GM23248 (cell line): ENCODE results near the gene PTPRN2. TPM values are rescaled to one million over a fixed set of nuclear protein-coding genes. Genes with fewer than 3 reads are reported as not detected.

Source experiments
- DNase-seq: peaks from one replicate; pipeline ENCODE4 v3.0.0-alpha.2; 2015
- H2AFZ ChIP-seq: fragments of 200-600 bp; sonication (generic); 2 replicates; pipeline ENCODE4 v1.6.1; 2016; ENCODE audit warnings: antibody characterized with exemption
- H3F3A ChIP-seq: fragments of 200-600 bp; sonication (generic); 2 replicates; pipeline ENCODE4 v1.6.1; 2016; ENCODE audit warnings: mild to moderate bottlenecking, antibody characterized with exemption, mixed run types; ENCODE audit not compliant: insufficient read depth
- H3K27ac ChIP-seq: fragments of 200-600 bp; sonication (generic); 2 replicates; pipeline ENCODE4 v1.5.1; 2016; ENCODE audit warnings: mild to moderate bottlenecking
- H3K27me3 ChIP-seq: fragments of 200-600 bp; sonication (generic); replicated peaks from 2 replicates; pipeline ENCODE4 v1.6.1; 2016; ENCODE audit warnings: mild to moderate bottlenecking; ENCODE audit not compliant: insufficient read depth
- H3K36me3 ChIP-seq: fragments of 200-600 bp; sonication (generic); 2 replicates; pipeline ENCODE4 v1.6.1; 2016; ENCODE audit warnings: low read depth, mild to moderate bottlenecking
- H3K4me1 ChIP-seq: fragments of 200-600 bp; sonication (generic); 2 replicates; pipeline ENCODE4 v1.6.1; 2016; ENCODE audit warnings: mild to moderate bottlenecking; ENCODE audit not compliant: insufficient read depth
- H3K4me2 ChIP-seq: fragments of 200-600 bp; sonication (generic); one replicate; pipeline ENCODE4 v1.6.1; 2016; ENCODE audit warnings: mild to moderate bottlenecking; ENCODE audit not compliant: unreplicated experiment
- H3K4me3 ChIP-seq: fragments of 200-600 bp; sonication (generic); 2 replicates; pipeline ENCODE4 v1.5.1; 2016; ENCODE audit warnings: mild to moderate bottlenecking
- H3K79me2 ChIP-seq: fragments of 200-600 bp; sonication (generic); 2 replicates; pipeline ENCODE4 v1.6.1; 2016; ENCODE audit warnings: mild to moderate bottlenecking; ENCODE audit not compliant: insufficient read depth
- H3K9ac ChIP-seq: fragments of 200-600 bp; sonication (generic); 2 replicates; pipeline ENCODE4 v1.6.1; 2016; ENCODE audit warnings: mild to moderate bottlenecking
- H3K9me2 ChIP-seq: fragments of 200-600 bp; sonication (generic); 2 replicates; pipeline ENCODE4 v1.6.1; 2016; ENCODE audit warnings: mixed run types, mild to moderate bottlenecking, moderate library complexity; ENCODE audit not compliant: insufficient read depth
- H3K9me3 ChIP-seq: fragments of 200-600 bp; sonication (generic); one replicate; pipeline ENCODE4 v1.6.1; 2017; ENCODE audit warnings: low read depth
- H4K20me1 ChIP-seq: fragments of 200-600 bp; sonication (generic); 2 replicates; pipeline ENCODE4 v1.6.0; 2016; ENCODE audit not compliant: insufficient read depth
- EZH2 ChIP-seq: fragments of 200-600 bp; sonication (generic); IDR thresholded peaks from 2 replicates; pipeline ENCODE4 v1.6.1; 2018; ENCODE audit warnings: antibody characterized with exemption, mild to moderate bottlenecking; ENCODE audit not compliant: insufficient read depth, poor library complexity, severe bottlenecking
- EZH2phosphoT487 ChIP-seq: fragments of 200-600 bp; sonication (generic); IDR thresholded peaks from 2 replicates; pipeline ENCODE4 v1.6.1; 2018; ENCODE audit warnings: antibody characterized with exemption, moderate library complexity, mild to moderate bottlenecking, low read depth; ENCODE audit not compliant: insufficient read depth
- WGBS, 2 experiments: methylation state at CpG; one replicate each; pipeline ENCODE4 v1.1.6; 2015 to 2017; ENCODE audit warnings: low lambda C conversion rate in 2 of 2, low coverage in 1 of 2; ENCODE audit errors: missing lambda C conversion rate in 2 of 2; 5-methylcytosine and 5-hydroxymethylcytosine counted together
- in situ Hi-C: fragments of 300-500 bp; cut with MboI; formaldehyde crosslinking; loops from 2 replicates; pipeline ENCODE4 v1.15.0; 2020
- polyA plus RNA-seq: library from polyadenylated mRNA; unstranded; fragments of >200 nt; fragmentation: Nextera tagmentation; extraction: Ambion mirVana; gene quantifications from 2 replicates; pipeline ENCODE4 v1.2.1, GENCODE V29; 2016
- total RNA-seq: library from RNA; depleted of rRNA; stranded (reverse); fragments of >200 nt; shearing (Covaris generic); gene quantifications from 2 replicates; pipeline ENCODE4 v1.2.3, GENCODE V29; 2014

The PTPRN2 gene
- total and polyA plus RNA-seq, 2 experiments from 2014 or later, result 0.13 TPM; not detected in 1

GRCh38 chr7:158453663-158454062 is 134.0 kb downstream of the PTPRN2 start:
- DNase-seq, result no peak
- Histone ChIP-seq H3F3A (no peaks in the 10 kb centered on the region), H2AFZ (no peak overlapping the region), H3K9me3 (no peaks in the 10 kb centered on the region), H3K9me2 (no peaks in the 10 kb centered on the region), H3K79me2 (no peaks in the 10 kb centered on the region), H3K4me2 (no peak overlapping the region), H3K27me3 (no peaks in the 10 kb centered on the region), H3K27ac (no peak overlapping the region), H3K9ac (no peak overlapping the region), H3K36me3 (no peaks in the 10 kb centered on the region), H3K4me3 (no peak overlapping the region), H3K4me1 (no peaks in the 10 kb centered on the region), H4K20me1 (no peaks in the 10 kb centered on the region)
- in situ Hi-C loops, result no loop called here
- WGBS, 2 experiments, result 31 to 38% methylated on average over 5 to 6 of the region's 9 CpGs
- TF ChIP-seq EZH2phosphoT487 (no peak), EZH2 (no peak)

GRCh38 chr7:158452331-158452730 is 135.3 kb downstream of the PTPRN2 start:
- Histone ChIP-seq H3K27me3 (no peaks in the 10 kb centered on the region), H3K4me3 (no peak overlapping the region), H3K9ac (no peak overlapping the region), H3K27ac (no peak overlapping the region), H4K20me1 (no peaks in the 10 kb centered on the region), H3K4me1 (no peaks in the 10 kb centered on the region), H3K4me2 (no peak overlapping the region), H3F3A (no peaks in the 10 kb centered on the region), H3K36me3 (no peaks in the 10 kb centered on the region), H3K9me2 (no peaks in the 10 kb centered on the region), H3K9me3 (no peaks in the 10 kb centered on the region), H2AFZ (no peak overlapping the region), H3K79me2 (no peaks in the 10 kb centered on the region)
- no peak for DNase-seq
- no peak for TF ChIP-seq EZH2phosphoT487
- TF ChIP-seq EZH2, result no peak
- 39 to 42% methylated on average over 9 to 11 of the region's 11 CpGs for WGBS, 2 experiments
- in situ Hi-C loops, result no loop called here

GRCh38 chr7:158450476-158451124 is 137.0 kb downstream of the PTPRN2 start:
- Histone ChIP-seq H3K27ac (no peak overlapping the region), H4K20me1 (no peaks in the 10 kb centered on the region), H3K27me3 (no peaks in the 10 kb centered on the region), H3K9ac (no peak overlapping the region), H3K4me3 (no peak overlapping the region), H2AFZ (no peak overlapping the region), H3K36me3 (no peaks in the 10 kb centered on the region), H3K4me2 (no peak overlapping the region), H3K79me2 (no peaks in the 10 kb centered on the region), H3F3A (no peaks in the 10 kb centered on the region), H3K9me3 (no peaks in the 10 kb centered on the region), H3K4me1 (no peaks in the 10 kb centered on the region), H3K9me2 (no peaks in the 10 kb centered on the region)
- no peak for TF ChIP-seq EZH2phosphoT487
- no peak for TF ChIP-seq EZH2
- DNase-seq, result no peak
- in situ Hi-C loops, result no loop called here
- 37 to 39% methylated on average over 29 of the region's 29 CpGs for WGBS, 2 experiments

- Histone ChIP-seq H3K9me3 (no peaks in the 10 kb centered on the region), H3K9ac (no peak overlapping the region), H3K27ac (no peak overlapping the region), H4K20me1 (no peaks in the 10 kb centered on the region), H2AFZ (no peak overlapping the region), H3K79me2 (no peaks in the 10 kb centered on the region), H3K4me1 (no peaks in the 10 kb centered on the region), H3K4me3 (no peak overlapping the region), H3K9me2 (no peaks in the 10 kb centered on the region), H3K36me3 (no peaks in the 10 kb centered on the region), H3K27me3 (no peaks in the 10 kb centered on the region), H3K4me2 (no peak overlapping the region), H3F3A (no peaks in the 10 kb centered on the region)
- in situ Hi-C loops, result no loop called here
- WGBS, 2 experiments, result 48% methylated on average over 12 of the region's 12 CpGs
- no peak for TF ChIP-seq EZH2phosphoT487
- TF ChIP-seq EZH2, result no peak
- no peak for DNase-seq
These were observed 137.7 kb downstream of the PTPRN2 start for GRCh38 chr7:158449942-158450341.

GRCh38 chr7:158449266-158449665 is 138.4 kb downstream of the PTPRN2 start:
- WGBS, 2 experiments, result 60% methylated on average over 12 of the region's 12 CpGs
- Histone ChIP-seq H3K9ac (no peak overlapping the region), H3K27ac (no peak overlapping the region), H3K9me2 (no peaks in the 10 kb centered on the region), H3K27me3 (no peaks in the 10 kb centered on the region), H2AFZ (no peak overlapping the region), H3K79me2 (no peaks in the 10 kb centered on the region), H3K9me3 (no peaks in the 10 kb centered on the region), H3F3A (no peaks in the 10 kb centered on the region), H4K20me1 (no peaks in the 10 kb centered on the region), H3K36me3 (no peaks in the 10 kb centered on the region), H3K4me2 (no peak overlapping the region), H3K4me3 (no peak overlapping the region), H3K4me1 (no peaks in the 10 kb centered on the region)
- no peak for DNase-seq
- in situ Hi-C loops, result no loop called here
- TF ChIP-seq EZH2 (no peak), EZH2phosphoT487 (no peak)
